K562 (cell line): Measurements from ENCODE around the gene VAMP8. TPM values are rescaled to one million over a fixed set of nuclear protein-coding genes. Genes with fewer than 3 reads are reported as not detected.
"Not testable (repeated sequence)": the region's sequence is repeated elsewhere in the genome, so short reads cannot be mapped to it uniquely, and the experiment has no call there.

Experiments used
- ATAC-seq: fragments of 200-7000 bp; cut with Tn5 transposase; 3 replicates; pipeline ENCODE4 v1.9.1; 2020; ENCODE audit warnings: moderate library complexity
- BruUV-seq: library from RNA; stranded (reverse); fragments of 400-500 nt; replicated peaks from 2 replicates; lab custom pipeline; 2021; lab: Mats Ljungman, UMichigan
- CTCF ChIA-PET: fragments of 300-600 bp; formaldehyde crosslinking; extraction: SDS; loops from one replicate; lab custom pipeline; 2021; ENCODE audit warnings: low intra/inter-chr PET ratio; lab: Yijun Ruan, JAX
- POLR2A ChIA-PET: fragments of 300-600, 350-650 bp; sonication (Branson Sonifier 250); formaldehyde crosslinking; extraction: SDS; loops from one replicate; lab custom pipeline; 2021; ENCODE audit warnings: antibody characterized with exemption, inconsistent platforms; lab: Yijun Ruan, JAX
- DNase-seq, 4 experiments: peaks; one replicate each; pipeline versions ENCODE4 v3.0.0 to v3.0.0-alpha.2; 2011 to 2018; ENCODE audit warnings: low spot score in 3 of 4, mixed read lengths in 3 of 4; ENCODE audit errors: extremely low read depth in 1 of 4
- FAIRE-seq: peaks from 2 replicates; lab custom pipeline; 2011; peaks lifted over from hg19 to GRCh38; lab: Jason Lieb, UNC
- H2AFZ ChIP-seq: 2 replicates; pipeline ENCODE4 v1.6.0; 2011; ENCODE audit warnings: low read depth, low read length, control low read depth, inconsistent platforms
- H3K27ac ChIP-seq: fragments of 200-600 bp; 3 replicates; pipeline ENCODE4 v1.8.0; 2011; ENCODE audit warnings: low read depth, mild to moderate bottlenecking, control low read depth, inconsistent platforms, low read length, moderate library complexity, mixed read lengths; ENCODE audit errors: extremely low read depth
- H3K27me3 ChIP-seq, 2 experiments: fragments of 300-600 bp in 1 of 2; 2 replicates in 1 of 2; 3 replicates in 1 of 2; pipeline versions ENCODE4 v1.6.0 to v1.8.0; 2011; ENCODE audit warnings: inconsistent platforms in 2 of 2, low read length in 2 of 2, mild to moderate bottlenecking in 1 of 2, mixed read lengths in 1 of 2, moderate library complexity in 1 of 2; ENCODE audit not compliant: control insufficient read depth in 2 of 2, insufficient read depth in 2 of 2
- H3K36me3 ChIP-seq: fragments of 300-600 bp; 3 replicates; pipeline ENCODE4 v1.8.0; 2011; ENCODE audit warnings: mild to moderate bottlenecking, low read length, inconsistent platforms; ENCODE audit not compliant: control insufficient read depth, insufficient read depth
- H3K4me1 ChIP-seq, 2 experiments: fragments of 200-600 bp in 1 of 2; replicated peaks in 1 of 2; 2 replicates in 1 of 2; 3 replicates in 1 of 2; pipeline versions ENCODE4 v1.5.1 to v1.8.0; 2011; ENCODE audit warnings: inconsistent platforms in 2 of 2, low read length in 2 of 2, mild to moderate bottlenecking in 1 of 2, mixed read lengths in 1 of 2, moderate library complexity in 1 of 2; ENCODE audit not compliant: control insufficient read depth in 2 of 2, insufficient read depth in 2 of 2
- H3K4me2 ChIP-seq: 2 replicates; pipeline ENCODE4 v1.6.1; 2011; ENCODE audit warnings: low read length, control low read depth, inconsistent platforms, mixed read lengths; ENCODE audit not compliant: insufficient read depth
- H3K4me3 ChIP-seq: fragments of 200-600 bp; sonication (generic), shearing (Covaris generic); 2 replicates; pipeline ENCODE4 v1.5.1; 2016; ENCODE audit warnings: control low read depth, inconsistent platforms
- H3K79me2 ChIP-seq: fragments of 200-600 bp; 3 replicates; pipeline ENCODE4 v1.8.0; 2011; ENCODE audit warnings: low read length, inconsistent platforms; ENCODE audit not compliant: control insufficient read depth, insufficient read depth
- H3K9ac ChIP-seq, 2 experiments: 2 replicates each; pipeline versions ENCODE4 v1.6.0 to v1.6.1; 2011; ENCODE audit warnings: low read depth in 2 of 2, low read length in 2 of 2, control low read depth in 1 of 2, inconsistent platforms in 1 of 2, mild to moderate bottlenecking in 1 of 2, mixed read lengths in 1 of 2; ENCODE audit not compliant: insufficient read depth in 1 of 2
- H3K9me1 ChIP-seq: one replicate; pipeline ENCODE4 v1.6.0; 2011; ENCODE audit warnings: inconsistent platforms, mild to moderate bottlenecking, low read length, moderate library complexity; ENCODE audit not compliant: control insufficient read depth, insufficient read depth
- H3K9me3 ChIP-seq: replicated peaks from 2 replicates; pipeline ENCODE4 v1.5.1; 2011; ENCODE audit warnings: low read depth, low read length, inconsistent platforms; ENCODE audit not compliant: control insufficient read depth, insufficient read depth
- H4K20me1 ChIP-seq: replicated peaks from 2 replicates; pipeline ENCODE4 v1.6.1; 2011; ENCODE audit warnings: low read length, inconsistent platforms, mixed read lengths; ENCODE audit not compliant: control insufficient read depth, insufficient read depth
- DNMT1 ChIP-seq: fragments of 450-650 bp; IDR thresholded peaks from 2 replicates; pipeline ENCODE4 v1.6.1; 2016; ENCODE audit warnings: antibody characterized with exemption, mild to moderate bottlenecking
- ILF3 ChIP-seq: fragments of 450-650 bp; IDR thresholded peaks from 2 replicates; pipeline ENCODE4 v1.6.1; 2018; ENCODE audit warnings: antibody characterized with exemption, mild to moderate bottlenecking, moderate library complexity, borderline replicate concordance
- MEF2A ChIP-seq: IDR thresholded peaks from 2 replicates; pipeline ENCODE4 v1.6.1; 2011; ENCODE audit warnings: low read depth, mild to moderate bottlenecking, low read length, moderate library complexity; ENCODE audit not compliant: control insufficient read depth
- MYNN ChIP-seq, 2 experiments: sonication (generic); formaldehyde crosslinking in 1 of 2; IDR thresholded peaks; 2 replicates each; pipeline versions ENCODE4 v1.5.0 to v1.6.1; 2016 to 2020; ENCODE audit warnings: antibody characterized with exemption in 1 of 2, missing genetic modification reagents in 1 of 2
- PML ChIP-seq: IDR thresholded peaks from 2 replicates; pipeline ENCODE4 v1.6.1; 2012; ENCODE audit warnings: low read length, inconsistent platforms
- POLR2AphosphoS5 ChIP-seq: IDR thresholded peaks from 2 replicates; pipeline ENCODE4 v1.6.1; 2011; ENCODE audit warnings: mild to moderate bottlenecking, low read depth, low read length, moderate library complexity; ENCODE audit not compliant: control insufficient read depth, insufficient read depth
- SIN3A ChIP-seq, 2 experiments: fragments of 150-350 bp in 1 of 2; IDR thresholded peaks; 2 replicates each; pipeline ENCODE4 v1.6.1; 2011 to 2016; ENCODE audit warnings: borderline replicate concordance in 2 of 2, low read depth in 2 of 2, low read length in 2 of 2, mild to moderate bottlenecking in 2 of 2, moderate library complexity in 2 of 2; ENCODE audit not compliant: control insufficient read depth in 1 of 2
- THRAP3 ChIP-seq: fragments of 450-650 bp; IDR thresholded peaks from 2 replicates; pipeline ENCODE4 v1.6.1; 2016; ENCODE audit warnings: mild to moderate bottlenecking, inconsistent platforms, borderline replicate concordance
- ZFPM2 ChIP-seq: fragments of 250-450 bp; sonication (Bioruptor Pico); IDR thresholded peaks from 2 replicates; pipeline ENCODE4 v1.5.1; 2022; ENCODE audit warnings: mild to moderate bottlenecking
- ZFX ChIP-seq: sonication (generic); formaldehyde crosslinking; IDR thresholded peaks from 2 replicates; pipeline ENCODE4 v1.8.0; 2022; ENCODE audit warnings: mild to moderate bottlenecking, missing genetic modification reagents, moderate library complexity
- ZNF717 ChIP-seq: fragments of 250-450 bp; sonication (Bioruptor Pico); IDR thresholded peaks from 2 replicates; pipeline ENCODE4 v1.5.0; 2021
- WGBS: fragments of 100-300 bp; shearing (Covaris generic); methylation state at CpG from one replicate; pipeline ENCODE4 v1.1.6; 2016; ENCODE audit warnings: low coverage, mixed read lengths; ENCODE audit not compliant: insufficient coverage; ENCODE audit errors: missing lambda C conversion rate; 5-methylcytosine and 5-hydroxymethylcytosine counted together
- in situ Hi-C: fragments of 300-500 bp; cut with MboI; formaldehyde crosslinking; loops from 4 replicates; pipeline ENCODE4 v1.15.0; 2018; ENCODE audit warnings: inconsistent platforms, mixed read lengths
- intact Hi-C: fragments of 100-400 bp; cut with micrococcal nuclease; formaldehyde crosslinking; loops from 2 replicates; pipeline ENCODE4 v1.14.2; 2022
- polyA plus RNA-seq, 8 experiments: library from polyadenylated mRNA; depleted of rRNA in 4 of 8; stranded (reverse) in 5 of 8; unstranded in 3 of 8; fragments of >200 nt; fragmentation: Nextera tagmentation in 2 of 8; fragmentation: Illumina TruSeq in 1 of 8; extraction: Ambion mirVana in 2 of 8; extraction: Trizol in 1 of 8; gene quantifications; 2 replicates each; pipeline versions ENCODE4 v1.2.1 to v1.2.3, GENCODE V29; 2011 to 2014; ENCODE audit warnings: inconsistent platforms in 1 of 8, missing spikeins in 1 of 8
- total RNA-seq, 7 experiments: library from RNA; depleted of rRNA in 6 of 7; stranded (reverse); fragments of >200 nt in 6 of 7; fragmentation: Illumina TruSeq in 2 of 7; extraction: Trizol in 2 of 7; gene quantifications; 2 replicates each; pipeline versions ENCODE4 v1.2.1 to v1.2.3, GENCODE V29; 2011 to 2021; ENCODE audit warnings: low replicate concordance in 1 of 7
- TF ChIP-seq, protein P1 (sequence below): fragments of 450-650 bp; formaldehyde crosslinking; IDR thresholded peaks from 2 replicates; pipeline ENCODE4 v1.4.0; 2022; ENCODE audit warnings: missing genetic modification characterization
- TF ChIP-seq, protein P2 (sequence below): fragments of 450-650 bp; formaldehyde crosslinking; IDR thresholded peaks from 2 replicates; pipeline ENCODE4 v1.4.0; 2020; ENCODE audit warnings: mild to moderate bottlenecking

Gene VAMP8
- total and polyA plus RNA-seq, 9 of the 15 experiments (the other 6 are each of a cell fraction or from before 2014, with no cell fraction given): 107 to 571 (median 248) TPM

DNA sequence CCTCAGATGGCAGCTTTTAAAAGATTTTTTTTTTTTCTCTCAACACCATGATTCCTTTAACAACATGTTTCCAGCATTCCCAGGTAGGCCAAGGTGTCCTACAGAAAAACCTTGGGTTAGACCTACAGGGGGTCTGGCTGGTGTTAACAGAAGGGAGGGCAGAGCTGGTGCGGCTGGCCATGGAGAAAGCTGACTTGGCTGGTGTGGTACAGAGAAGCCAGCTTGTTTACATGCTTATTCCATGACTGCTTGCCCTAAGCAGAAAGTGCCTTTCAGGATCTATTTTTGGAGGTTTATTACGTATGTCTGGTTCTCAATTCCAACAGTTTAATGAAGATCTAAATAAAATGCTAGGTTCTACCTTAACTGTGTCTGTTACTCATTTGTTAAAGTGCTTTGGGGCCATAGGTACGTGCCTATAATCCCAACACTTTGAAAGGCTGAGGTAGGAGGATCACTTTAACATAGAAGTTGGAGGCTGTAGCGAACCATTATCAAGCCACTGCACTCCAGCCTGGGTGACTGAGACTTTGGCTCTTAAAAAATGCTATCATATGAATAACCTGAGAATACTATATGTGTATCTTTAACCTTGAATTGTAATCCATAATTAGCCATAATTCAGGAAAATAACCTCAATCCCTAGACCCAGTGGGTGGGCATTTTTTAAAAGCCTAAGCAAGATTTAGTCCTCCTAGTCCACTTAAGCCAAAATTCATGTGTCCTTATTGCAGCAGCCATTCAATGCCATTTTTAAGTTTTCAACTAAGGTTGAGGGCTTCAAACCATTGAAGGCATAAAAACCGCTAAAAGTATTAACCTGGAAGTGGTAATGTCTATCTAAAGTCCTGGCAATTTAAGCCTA is 32.2 kb upstream of the VAMP8 start:
- Histone ChIP-seq H3K36me3 (peaks cover 72% of the 10 kb centered on the region), H3K4me1 (peaks cover 0 to 22% of the 10 kb centered on the region in 2 experiments; a peak in 3 of 5 replicates), H4K20me1 (peaks cover 35% of the 10 kb centered on the region), H3K79me2 (peaks cover 33% of the 10 kb centered on the region)
- CTCF ChIA-PET; intact Hi-C loops; H3K9me1 ChIP-seq; H3K27me3 ChIP-seq; H3K27ac ChIP-seq; H3K9me3 ChIP-seq; FAIRE-seq; DNase-seq; in situ Hi-C loops; H3K4me3 ChIP-seq; BruUV-seq; H2AFZ ChIP-seq; H3K9ac ChIP-seq; H3K4me2 ChIP-seq; TF ChIP-seq MYNN (CRISPR knock-in tag; IDR thresholded peaks at IDR 0.05): not testable (repeated sequence)
- POLR2A ChIA-PET: interaction anchor here (0.6 to 24.3 kb wide), 18 partner anchors 10 to 264 kb away, joined by 3 to 1576 read pairs (median 5); partner anchors contain the start of genes CAPG, GGCX, RNF181 and SH2D6
- ATAC-seq: peak; percentile 15
- 70% methylated on average over 3 of the region's 5 CpGs for WGBS
- TF ChIP-seq ILF3: peak; percentile 50
- 0 out of 2 replicates have a peak, but pooled peaks have one; percentile 17 for TF ChIP-seq MEF2A
- TF ChIP-seq SIN3A (IDR thresholded peaks at IDR 0.05; ENCODE audit: borderline replicate concordance in 2 of 2, control insufficient read depth in 1 of 2, low read depth in 2 of 2, low read length in 2 of 2): 0 out of 4 replicates have a peak, but pooled peaks of 1 of the 2 experiments have one; percentile 71
- TF ChIP-seq POLR2AphosphoS5: peak; percentile 7; the same call in 1 of the 2 replicates
- TF ChIP-seq DNMT1: 0 out of 2 replicates have a peak, but pooled peaks have one; percentile 12
- TF ChIP-seq, protein P1, sequence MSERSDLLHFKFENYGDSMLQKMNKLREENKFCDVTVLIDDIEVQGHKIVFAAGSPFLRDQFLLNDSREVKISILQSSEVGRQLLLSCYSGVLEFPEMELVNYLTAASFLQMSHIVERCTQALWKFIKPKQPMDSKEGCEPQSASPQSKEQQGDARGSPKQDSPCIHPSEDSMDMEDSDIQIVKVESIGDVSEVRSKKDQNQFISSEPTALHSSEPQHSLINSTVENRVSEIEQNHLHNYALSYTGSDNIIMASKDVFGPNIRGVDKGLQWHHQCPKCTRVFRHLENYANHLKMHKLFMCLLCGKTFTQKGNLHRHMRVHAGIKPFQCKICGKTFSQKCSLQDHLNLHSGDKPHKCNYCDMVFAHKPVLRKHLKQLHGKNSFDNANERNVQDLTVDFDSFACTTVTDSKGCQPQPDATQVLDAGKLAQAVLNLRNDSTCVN: 0 out of 2 replicates have a peak, but pooled peaks have one; percentile 44
- peak; percentile 15; the same call in 1 of the 2 replicates for TF ChIP-seq ZFX (CRISPR knock-in tag)
- TF ChIP-seq ZNF717 (CRISPR knock-in tag): peak; percentile 62; the same call in 1 of the 2 replicates
- 0 out of 2 replicates have a peak, but pooled peaks have one; percentile 9 for TF ChIP-seq PML
- peak; percentile 23; the same call in 1 of the 2 replicates for TF ChIP-seq THRAP3
- 0 out of 2 replicates have a peak, but pooled peaks have one; percentile 14 for TF ChIP-seq ZFPM2
- TF ChIP-seq, protein P2, sequence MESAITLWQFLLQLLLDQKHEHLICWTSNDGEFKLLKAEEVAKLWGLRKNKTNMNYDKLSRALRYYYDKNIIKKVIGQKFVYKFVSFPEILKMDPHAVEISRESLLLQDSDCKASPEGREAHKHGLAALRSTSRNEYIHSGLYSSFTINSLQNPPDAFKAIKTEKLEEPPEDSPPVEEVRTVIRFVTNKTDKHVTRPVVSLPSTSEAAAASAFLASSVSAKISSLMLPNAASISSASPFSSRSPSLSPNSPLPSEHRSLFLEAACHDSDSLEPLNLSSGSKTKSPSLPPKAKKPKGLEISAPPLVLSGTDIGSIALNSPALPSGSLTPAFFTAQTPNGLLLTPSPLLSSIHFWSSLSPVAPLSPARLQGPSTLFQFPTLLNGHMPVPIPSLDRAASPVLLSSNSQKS (CRISPR knock-in tag): 0 out of 2 replicates have a peak, but pooled peaks have one; percentile 39
- 0 out of 2 replicates have a peak, but pooled peaks have one; percentile 27 for TF ChIP-seq MYNN (IDR thresholded peaks at IDR 0.05)
